ENCODE results near the gene RNU11.
"Not testable (repeated sequence)": the region's sequence is repeated elsewhere in the genome, so short reads cannot be mapped to it uniquely, and the experiment has no call there.

The RNU11 gene

GRCh38 chr1:28642847-28643635 lies 5.4 kb upstream of the RNU11 start, which contains the start of gene TAF12:
Gene TAF12 (minus strand): TSS chr1:28643067. CDS start chr1:28622081, 20,986 bp downstream.
- H3K27me3 Mint-ChIP-seq (ENCODE audit: low read depth), result no peaks in the 10 kb centered on the region
- peaks cover 49% of the 10 kb centered on the region for H3K4me1 Mint-ChIP-seq
- no peaks in the 10 kb centered on the region for H3K9me3 Mint-ChIP-seq
- peak within 1 kb of the TSS; percentile 96 to 99 (median 98) for H3K27ac Mint-ChIP-seq
- peak within 1 kb of the TSS; percentile 99 for H3K4me3 Mint-ChIP-seq
- peak in 2 of 3 experiments; percentile 23 to 50 for TF ChIP-seq CTCF (IDR thresholded peaks at IDR 0.05; ENCODE audit: unreplicated experiment in 3 of 3)
- no peaks in the 10 kb centered on the region for H3K36me3 Mint-ChIP-seq (ENCODE audit: low read depth)

GRCh38 chr1:28644494-28644893 lies 3.9 kb upstream of the RNU11 start:
- no peaks in the 10 kb centered on the region for H3K27me3 Mint-ChIP-seq (ENCODE audit: low read depth)
- peak overlapping the region; percentile 99 for H3K4me3 Mint-ChIP-seq
- peaks cover 60% of the 10 kb centered on the region for H3K4me1 Mint-ChIP-seq
- peak overlapping the region; percentile 96 to 99 (median 98) for H3K27ac Mint-ChIP-seq
- H3K9me3 Mint-ChIP-seq, result no peaks in the 10 kb centered on the region
- H3K36me3 Mint-ChIP-seq (ENCODE audit: low read depth), result no peaks in the 10 kb centered on the region
- TF ChIP-seq CTCF (IDR thresholded peaks at IDR 0.05; ENCODE audit: unreplicated experiment in 3 of 3), result no peak

GRCh38 chr1:28645406-28645805 lies 3.0 kb upstream of the RNU11 start:
- H3K9me3 Mint-ChIP-seq; H3K27me3 Mint-ChIP-seq (ENCODE audit: low read depth); H3K27ac Mint-ChIP-seq; H3K36me3 Mint-ChIP-seq (ENCODE audit: low read depth); H3K4me3 Mint-ChIP-seq: not testable (repeated sequence)
- H3K4me1 Mint-ChIP-seq, result peaks cover 55% of the 10 kb centered on the region

- H3K9me3 Mint-ChIP-seq, result no peaks in the 10 kb centered on the region
- TF ChIP-seq CTCF (IDR thresholded peaks at IDR 0.05; ENCODE audit: unreplicated experiment in 3 of 3), result no peak
- peaks cover 48% of the 10 kb centered on the region for H3K4me1 Mint-ChIP-seq
- H3K4me3 Mint-ChIP-seq, result peak overlapping the region; percentile 24 to 58 (median 46)
- H3K27me3 Mint-ChIP-seq (ENCODE audit: low read depth), result no peaks in the 10 kb centered on the region
- H3K27ac Mint-ChIP-seq, result peak overlapping the region; percentile 80 to 90 (median 89)
- H3K36me3 Mint-ChIP-seq (ENCODE audit: low read depth), result no peaks in the 10 kb centered on the region
Observed at GRCh38 chr1:28646040-28646439, 2.4 kb upstream of the RNU11 start.

- Mint-ChIP-seq H3K4me1 (peaks cover 35% of the 10 kb centered on the region), H3K36me3 (ENCODE audit: low read depth) (no peaks in the 10 kb centered on the region), H3K27ac (peak overlapping the region; percentile 100), H3K27me3 (ENCODE audit: low read depth) (no peaks in the 10 kb centered on the region), H3K9me3 (no peaks in the 10 kb centered on the region), H3K4me3 (peak overlapping the region; percentile 82 to 86 (median 84))
- no peak for TF ChIP-seq CTCF (IDR thresholded peaks at IDR 0.05; ENCODE audit: unreplicated experiment in 3 of 3)
Observed at GRCh38 chr1:28648008-28648473, 359 bp upstream of the RNU11 start.

GRCh38 chr1:28653063-28653462 lies 4.7 kb downstream of the RNU11 start:
- not testable (repeated sequence) for H3K27me3 Mint-ChIP-seq (ENCODE audit: low read depth); H3K4me3 Mint-ChIP-seq; H3K27ac Mint-ChIP-seq; H3K36me3 Mint-ChIP-seq (ENCODE audit: low read depth); H3K9me3 Mint-ChIP-seq
- peaks cover 16% of the 10 kb centered on the region for H3K4me1 Mint-ChIP-seq

GRCh38 chr1:28653870-28654269 lies 5.5 kb downstream of the RNU11 start:
- H3K36me3 Mint-ChIP-seq (ENCODE audit: low read depth); H3K9me3 Mint-ChIP-seq: not testable (repeated sequence)

GRCh38 chr1:28655448-28656311 lies 7.3 kb downstream of the RNU11 start:
- H3K9me3 Mint-ChIP-seq; H3K27me3 Mint-ChIP-seq (ENCODE audit: low read depth); H3K4me1 Mint-ChIP-seq; H3K36me3 Mint-ChIP-seq (ENCODE audit: low read depth); H3K4me3 Mint-ChIP-seq; H3K27ac Mint-ChIP-seq: not testable (repeated sequence)

More at GRCh38 chr1:28653870-28654269, 5.5 kb downstream of the RNU11 start:
- not testable (repeated sequence) for H3K4me1 Mint-ChIP-seq; H3K27me3 Mint-ChIP-seq (ENCODE audit: low read depth); H3K4me3 Mint-ChIP-seq
- peak in 2 of 3 experiments; percentile 14 to 16 for TF ChIP-seq CTCF (IDR thresholded peaks at IDR 0.05; ENCODE audit: unreplicated experiment in 3 of 3)
- peak overlapping the region in 1 of 3 experiments; percentile 13 for H3K27ac Mint-ChIP-seq

Data from nephron (organoid).